ENCODE results near the gene MIER3.

- no peak for TF ChIP-seq EZH2phosphoT487 (IDR thresholded peaks at IDR 0.05; ENCODE audit: insufficient read depth, low read depth)
- TF ChIP-seq EZH2 (IDR thresholded peaks at IDR 0.05; ENCODE audit: insufficient read depth, poor library complexity, severe bottlenecking), result no peak
Measured at GRCh38 chr5:56900395-56900794, 51.5 kb downstream of the MIER3 start.
